ENCODE measurements around the gene SYNE2. TPM values are rescaled to one million over a fixed set of nuclear protein-coding genes. Genes with fewer than 3 reads are reported as not detected.

Gene SYNE2
- total and polyA plus RNA-seq, 2 of the 8 experiments (the other 6 are each of a cell fraction or from before 2014, with no cell fraction given), result 32.6 to 46.1 TPM

DNA sequence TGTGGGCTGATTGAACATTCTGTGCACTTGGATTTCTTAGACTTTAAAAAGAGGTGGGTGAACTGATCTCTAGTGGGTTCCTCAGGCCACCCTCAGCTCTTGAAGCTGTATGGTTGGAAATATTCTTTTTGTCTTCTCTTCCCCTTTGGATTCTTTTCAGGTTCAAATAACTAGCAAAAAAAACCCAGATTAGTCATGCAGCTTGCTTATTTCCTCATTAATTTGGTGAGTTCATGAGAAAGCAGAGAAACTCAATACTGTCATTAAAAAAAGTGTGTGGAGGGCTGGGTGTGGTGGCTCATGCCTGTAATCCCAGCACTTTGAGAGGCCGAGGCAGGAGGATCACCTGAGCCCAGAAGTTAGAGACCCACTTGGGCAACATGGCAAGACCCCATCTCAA, 258.0 kb downstream of the SYNE2 start (continued):
- no peak for TF ChIP-seq YY1 (IDR thresholded peaks at IDR 0.05; ENCODE audit: low read depth, low read length)
- TF ChIP-seq CBX8 (IDR thresholded peaks at IDR 0.05; ENCODE audit: borderline replicate concordance, low read depth, low read length), result no peak
- TF ChIP-seq RFX5 (IDR thresholded peaks at IDR 0.05; ENCODE audit: borderline replicate concordance, low read depth, low read length), result no peak

All from H1 (cell line).